ENCODE measurements around the gene ULBP3.
"Not testable (repeated sequence)": the region's sequence is repeated elsewhere in the genome, so short reads cannot be mapped to it uniquely, and the experiment has no call there.

Gene ULBP3

GRCh38 chr6:150043096-150043495 is 25.8 kb downstream of the ULBP3 start:
- no peak for DNase-seq (ENCODE audit: low read depth in 3 of 3)

GRCh38 chr6:150038202-150039062 is 30.5 kb downstream of the ULBP3 start:
- no peak for DNase-seq (ENCODE audit: low read depth in 3 of 3)

- no peak for DNase-seq (ENCODE audit: low read depth in 3 of 3)
Observed at GRCh38 chr6:150037526-150038201, 31.3 kb downstream of the ULBP3 start.

GRCh38 chr6:150036081-150036480 is 32.8 kb downstream of the ULBP3 start:
- DNase-seq (ENCODE audit: low read depth in 3 of 3): no peak

GRCh38 chr6:150033207-150033771 is 35.6 kb downstream of the ULBP3 start:
- DNase-seq (ENCODE audit: low read depth in 3 of 3): no peak

GRCh38 chr6:150032598-150032997 is 36.3 kb downstream of the ULBP3 start:
- DNase-seq (ENCODE audit: low read depth in 3 of 3): no peak

- DNase-seq (ENCODE audit: low read depth in 3 of 3): no peak
Observed at GRCh38 chr6:150030611-150031010, 38.3 kb downstream of the ULBP3 start.

- DNase-seq (ENCODE audit: low read depth in 3 of 3): no peak
Observed at GRCh38 chr6:150029749-150030148, 39.2 kb downstream of the ULBP3 start.

- DNase-seq (ENCODE audit: low read depth in 3 of 3): no peak
Observed at GRCh38 chr6:150029276-150029675, 39.6 kb downstream of the ULBP3 start.

GRCh38 chr6:150028799-150029198 is 40.1 kb downstream of the ULBP3 start:
- DNase-seq (ENCODE audit: low read depth in 3 of 3): no peak

GRCh38 chr6:150027806-150028565 is 40.9 kb downstream of the ULBP3 start:
- DNase-seq (ENCODE audit: low read depth in 3 of 3): no peak

- DNase-seq (ENCODE audit: low read depth in 3 of 3): no peak
Observed at GRCh38 chr6:150026976-150027805, 41.7 kb downstream of the ULBP3 start.

- DNase-seq (ENCODE audit: low read depth in 3 of 3): no peak
Observed at GRCh38 chr6:150025201-150025917, 43.6 kb downstream of the ULBP3 start, which contains the start of gene RAET1L. Gene RAET1L (minus strand): TSS chr6:150025532. CDS start chr6:150025471, 61 bp downstream.

- DNase-seq (ENCODE audit: low read depth in 3 of 3): no peak
Observed at GRCh38 chr6:150024646-150025155, 44.2 kb downstream of the ULBP3 start.

- DNase-seq (ENCODE audit: low read depth in 3 of 3): not testable (repeated sequence)
Observed at GRCh38 chr6:150024021-150024420, 44.9 kb downstream of the ULBP3 start.

GRCh38 chr6:150021870-150022269 is 47.1 kb downstream of the ULBP3 start:
- not testable (repeated sequence) for DNase-seq (ENCODE audit: low read depth in 3 of 3)

- no peak for DNase-seq (ENCODE audit: low read depth in 3 of 3)
Observed at GRCh38 chr6:150018846-150019580, 49.9 kb downstream of the ULBP3 start.

GRCh38 chr6:150017186-150017521 is 51.8 kb downstream of the ULBP3 start:
- not testable (repeated sequence) for DNase-seq (ENCODE audit: low read depth in 3 of 3)

Data from stimulated activated CD4-positive, alpha-beta T cell treated with anti-CD3 and anti-CD28 coated beads, TNF-alpha, amount 100 ng/mL, for 4 hours (primary cell).